Panc1 (cell line): ENCODE results near the gene SLC16A6. TPM values are rescaled to one million over a fixed set of nuclear protein-coding genes. Genes with fewer than 3 reads are reported as not detected.

ENCODE experiments used
- ATAC-seq: fragments of 200-7000 bp; cut with Tn5 transposase; 2 replicates; pipeline ENCODE4 v1.9.1; 2020; ENCODE audit warnings: mild to moderate bottlenecking, moderate library complexity
- BruUV-seq: library from RNA; stranded (reverse); fragments of 400-500 nt; replicated peaks from 2 replicates; lab custom pipeline; 2021; lab: Mats Ljungman, UMichigan
- CTCF ChIA-PET: fragments of 300-600 bp; sonication (Branson Sonifier 250); formaldehyde crosslinking; loops from one replicate; lab custom pipeline; 2022; ENCODE audit warnings: antibody characterized with exemption; lab: Charles Lee
- POLR2A ChIA-PET: fragments of 300-600 bp; sonication (Branson Sonifier 250); formaldehyde crosslinking; loops from one replicate; lab custom pipeline; 2022; ENCODE audit warnings: antibody characterized with exemption; lab: Charles Lee
- DNase-seq: peaks from one replicate; pipeline ENCODE4 v3.0.0-alpha.2; 2010; ENCODE audit warnings: low read depth, low spot score
- H3K27ac ChIP-seq: 2 replicates; pipeline ENCODE4 v1.5.1; 2011; ENCODE audit warnings: mild to moderate bottlenecking, low read length, inconsistent platforms
- H3K27me3 ChIP-seq: fragments of 200-500 bp; sonication (Bioruptor generic); 2 replicates; pipeline ENCODE4 v1.6.0; 2014; ENCODE audit warnings: low read length, inconsistent platforms; ENCODE audit not compliant: control insufficient read depth, insufficient read depth
- H3K36me3 ChIP-seq: fragments of 200-500 bp; sonication (Bioruptor generic); 2 replicates; pipeline ENCODE4 v1.5.1; 2014; ENCODE audit warnings: inconsistent platforms, mild to moderate bottlenecking, low read length, moderate library complexity; ENCODE audit not compliant: control insufficient read depth, insufficient read depth
- H3K4me1 ChIP-seq: 2 replicates; pipeline ENCODE4 v1.5.1; 2011; ENCODE audit warnings: inconsistent platforms, mild to moderate bottlenecking, low read length, moderate library complexity; ENCODE audit not compliant: control insufficient read depth, insufficient read depth
- H3K4me3 ChIP-seq, 2 experiments: 2 replicates each; pipeline ENCODE4 v1.5.1; 2011 to 2012; ENCODE audit warnings: low read depth in 2 of 2, low read length in 2 of 2, mild to moderate bottlenecking in 2 of 2, inconsistent platforms in 1 of 2, moderate library complexity in 1 of 2
- H3K9me3 ChIP-seq: fragments of 200-500 bp; sonication (Bioruptor generic); 2 replicates; pipeline ENCODE4 v1.5.1; 2014; ENCODE audit warnings: low read depth, mild to moderate bottlenecking, inconsistent platforms, low read length, moderate library complexity; ENCODE audit not compliant: control insufficient read depth, insufficient read depth
- POLR2AphosphoS5 ChIP-seq: IDR thresholded peaks from 2 replicates; pipeline ENCODE4 v1.6.1; 2012; ENCODE audit warnings: mild to moderate bottlenecking, low read depth, low read length, moderate library complexity
- SIN3A ChIP-seq: IDR thresholded peaks from 2 replicates; pipeline ENCODE4 v1.6.1; 2012; ENCODE audit warnings: low read depth, mild to moderate bottlenecking, low read length, moderate library complexity, borderline replicate concordance; ENCODE audit not compliant: insufficient read depth
- TCF7L2 ChIP-seq: IDR thresholded peaks from 2 replicates; pipeline ENCODE4 v1.6.1; 2011; ENCODE audit warnings: mild to moderate bottlenecking, low read depth, low read length, inconsistent platforms
- in situ Hi-C: cut with HindIII; loops from 2 replicates; pipeline ENCODE4 v1.10.0; 2016; ENCODE audit warnings: low sequenced_read_pairs, low pct_unique_long_range_greater_than_20kb
- intact Hi-C: fragments of 100-400 bp; cut with micrococcal nuclease; formaldehyde crosslinking; loops from one replicate; pipeline ENCODE4 v1.10.0; 2022; ENCODE audit not compliant: unreplicated experiment
- total RNA-seq: library from RNA; stranded (reverse); gene quantifications from one replicate; pipeline ENCODE4 v1.2.1, GENCODE V29; 2021; ENCODE audit not compliant: unreplicated experiment
- TF ChIP-seq, protein P1 (sequence below): fragments of 450-650 bp; IDR thresholded peaks from 2 replicates; pipeline ENCODE4 v1.5.1; 2017; ENCODE audit warnings: mild to moderate bottlenecking
- TF ChIP-seq, protein P2 (sequence below), 2 experiments: IDR thresholded peaks; 2 replicates each; pipeline ENCODE4 v1.6.1; 2011 to 2012; ENCODE audit warnings: low read depth in 2 of 2, control low read depth in 1 of 2, low read length in 1 of 2, mild to moderate bottlenecking in 1 of 2, moderate library complexity in 1 of 2; ENCODE audit not compliant: insufficient read depth in 1 of 2

The SLC16A6 gene
- total RNA-seq, 1 experiment from 2014 or later, result 0.26 TPM

DNA sequence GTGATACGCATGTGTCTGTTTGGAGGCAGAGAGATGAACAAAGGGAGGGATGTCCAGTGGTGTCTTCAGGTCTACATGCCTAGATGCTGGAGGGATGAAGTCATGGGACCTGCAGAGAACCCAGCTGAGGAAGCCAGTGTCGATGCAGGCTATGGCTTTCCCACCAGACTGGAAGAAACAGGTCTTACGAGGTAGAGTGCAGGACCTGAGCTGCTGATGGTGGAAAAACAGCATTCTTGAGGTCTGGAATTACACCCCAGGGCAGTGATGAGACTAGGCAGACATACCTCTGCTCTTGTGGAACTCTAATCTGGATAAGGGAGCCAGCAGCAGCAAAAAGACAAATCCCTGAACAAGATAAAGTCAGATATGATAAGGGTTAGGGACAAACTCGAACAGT, 37.7 kb upstream of the SLC16A6 start:
- Histone ChIP-seq H3K36me3 (no peaks in the 10 kb centered on the region), H3K27me3 (no peaks in the 10 kb centered on the region), H3K4me3 (no peak overlapping the region), H3K4me1 (no peaks in the 10 kb centered on the region), H3K9me3 (no peaks in the 10 kb centered on the region), H3K27ac (no peak overlapping the region)
- DNase-seq, result no peak
- intact Hi-C loops, result no loop called here
- CTCF ChIA-PET, result interaction anchor here (0.6 kb wide), 2 partner anchors 29 to 106 kb away, joined by 3 read pairs; no protein-coding TSS in a partner anchor
- no peak for ATAC-seq
- TF ChIP-seq POLR2AphosphoS5, result no peak
- TF ChIP-seq, protein P1, sequence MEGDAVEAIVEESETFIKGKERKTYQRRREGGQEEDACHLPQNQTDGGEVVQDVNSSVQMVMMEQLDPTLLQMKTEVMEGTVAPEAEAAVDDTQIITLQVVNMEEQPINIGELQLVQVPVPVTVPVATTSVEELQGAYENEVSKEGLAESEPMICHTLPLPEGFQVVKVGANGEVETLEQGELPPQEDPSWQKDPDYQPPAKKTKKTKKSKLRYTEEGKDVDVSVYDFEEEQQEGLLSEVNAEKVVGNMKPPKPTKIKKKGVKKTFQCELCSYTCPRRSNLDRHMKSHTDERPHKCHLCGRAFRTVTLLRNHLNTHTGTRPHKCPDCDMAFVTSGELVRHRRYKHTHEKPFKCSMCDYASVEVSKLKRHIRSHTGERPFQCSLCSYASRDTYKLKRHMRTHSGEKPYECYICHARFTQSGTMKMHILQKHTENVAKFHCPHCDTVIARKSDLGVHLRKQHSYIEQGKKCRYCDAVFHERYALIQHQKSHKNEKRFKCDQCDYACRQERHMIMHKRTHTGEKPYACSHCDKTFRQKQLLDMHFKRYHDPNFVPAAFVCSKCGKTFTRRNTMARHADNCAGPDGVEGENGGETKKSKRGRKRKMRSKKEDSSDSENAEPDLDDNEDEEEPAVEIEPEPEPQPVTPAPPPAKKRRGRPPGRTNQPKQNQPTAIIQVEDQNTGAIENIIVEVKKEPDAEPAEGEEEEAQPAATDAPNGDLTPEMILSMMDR, result no peak
- TF ChIP-seq, protein P2, sequence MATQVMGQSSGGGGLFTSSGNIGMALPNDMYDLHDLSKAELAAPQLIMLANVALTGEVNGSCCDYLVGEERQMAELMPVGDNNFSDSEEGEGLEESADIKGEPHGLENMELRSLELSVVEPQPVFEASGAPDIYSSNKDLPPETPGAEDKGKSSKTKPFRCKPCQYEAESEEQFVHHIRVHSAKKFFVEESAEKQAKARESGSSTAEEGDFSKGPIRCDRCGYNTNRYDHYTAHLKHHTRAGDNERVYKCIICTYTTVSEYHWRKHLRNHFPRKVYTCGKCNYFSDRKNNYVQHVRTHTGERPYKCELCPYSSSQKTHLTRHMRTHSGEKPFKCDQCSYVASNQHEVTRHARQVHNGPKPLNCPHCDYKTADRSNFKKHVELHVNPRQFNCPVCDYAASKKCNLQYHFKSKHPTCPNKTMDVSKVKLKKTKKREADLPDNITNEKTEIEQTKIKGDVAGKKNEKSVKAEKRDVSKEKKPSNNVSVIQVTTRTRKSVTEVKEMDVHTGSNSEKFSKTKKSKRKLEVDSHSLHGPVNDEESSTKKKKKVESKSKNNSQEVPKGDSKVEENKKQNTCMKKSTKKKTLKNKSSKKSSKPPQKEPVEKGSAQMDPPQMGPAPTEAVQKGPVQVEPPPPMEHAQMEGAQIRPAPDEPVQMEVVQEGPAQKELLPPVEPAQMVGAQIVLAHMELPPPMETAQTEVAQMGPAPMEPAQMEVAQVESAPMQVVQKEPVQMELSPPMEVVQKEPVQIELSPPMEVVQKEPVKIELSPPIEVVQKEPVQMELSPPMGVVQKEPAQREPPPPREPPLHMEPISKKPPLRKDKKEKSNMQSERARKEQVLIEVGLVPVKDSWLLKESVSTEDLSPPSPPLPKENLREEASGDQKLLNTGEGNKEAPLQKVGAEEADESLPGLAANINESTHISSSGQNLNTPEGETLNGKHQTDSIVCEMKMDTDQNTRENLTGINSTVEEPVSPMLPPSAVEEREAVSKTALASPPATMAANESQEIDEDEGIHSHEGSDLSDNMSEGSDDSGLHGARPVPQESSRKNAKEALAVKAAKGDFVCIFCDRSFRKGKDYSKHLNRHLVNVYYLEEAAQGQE (IDR thresholded peaks at IDR 0.05; ENCODE audit: insufficient read depth in 1 of 2, low read depth in 2 of 2, low read length in 1 of 2), result no peak
- no peak for TF ChIP-seq TCF7L2
- TF ChIP-seq SIN3A, result no peak
- no TSS peak for BruUV-seq
- POLR2A ChIA-PET, result no interaction called here
- in situ Hi-C loops, result no loop called here

DNA sequence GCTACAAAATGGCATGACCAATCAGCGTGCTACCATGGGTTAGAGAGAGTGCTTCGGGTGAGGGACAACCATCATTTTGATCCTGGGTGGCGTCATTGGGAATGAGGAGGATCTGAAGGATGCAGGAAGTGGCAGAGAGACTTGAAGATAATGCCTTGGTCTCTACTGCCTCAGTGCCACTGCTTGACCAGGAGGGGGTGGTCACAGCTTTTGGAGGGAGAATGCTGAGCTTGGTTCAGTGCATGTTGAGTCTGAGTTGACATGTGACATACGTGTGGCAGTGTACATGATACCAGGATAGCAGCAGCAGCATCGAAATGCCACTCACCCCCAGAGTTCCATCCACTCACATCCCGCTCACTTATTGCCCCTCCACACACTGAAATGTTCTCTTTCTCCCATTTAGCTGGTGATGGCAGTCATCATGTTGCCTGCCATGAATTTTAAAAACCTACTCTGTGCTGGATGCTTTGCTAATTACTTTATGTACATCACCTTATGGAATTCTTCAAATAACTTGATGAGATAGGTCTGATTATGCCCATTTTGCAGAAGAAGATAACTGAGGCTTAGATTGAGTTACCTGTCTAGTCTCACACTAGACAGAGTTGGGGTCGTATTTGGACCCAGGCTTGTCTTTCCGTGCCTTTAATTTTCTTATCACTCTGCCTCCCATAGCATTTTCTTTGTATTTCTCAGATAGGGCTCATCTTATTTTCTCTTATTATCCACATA, 37.1 kb upstream of the SLC16A6 start:
- DNase-seq (no peak), ATAC-seq (no peak)
- no TSS peak for BruUV-seq
- Histone ChIP-seq H3K36me3 (no peaks in the 10 kb centered on the region), H3K4me3 (no peak overlapping the region), H3K4me1 (no peaks in the 10 kb centered on the region), H3K27me3 (no peaks in the 10 kb centered on the region), H3K27ac (no peak overlapping the region), H3K9me3 (no peaks in the 10 kb centered on the region)
- ChIA-PET CTCF (interaction anchor here (0.6 kb wide), 1 partner anchor 28 kb away, joined by 3 read pairs; no protein-coding TSS in a partner anchor), POLR2A (no interaction called here)
- TF ChIP-seq, protein P1, result no peak
- TF ChIP-seq, protein P2 (IDR thresholded peaks at IDR 0.05; ENCODE audit: insufficient read depth in 1 of 2, low read depth in 2 of 2, low read length in 1 of 2), result no peak
- TF ChIP-seq TCF7L2 (no peak), POLR2AphosphoS5 (no peak), SIN3A (no peak)
- in situ Hi-C loops (no loop called here), intact Hi-C loops (no loop called here)
